ENCODE results near the gene RPS6KA2.

The RPS6KA2 gene

GRCh38 chr6:166512567-166512966 lies 114.5 kb downstream of the RPS6KA2 start:
- TF ChIP-seq ZFX (IDR thresholded peaks at IDR 0.05) (no peak), CTCF (conservative IDR thresholded peaks at IDR 0.05) (no peak)
- no peak overlapping the region for H3K27ac ChIP-seq

- TF ChIP-seq CTCF (conservative IDR thresholded peaks at IDR 0.05) (no peak), ZFX (IDR thresholded peaks at IDR 0.05) (no peak)
- H3K27ac ChIP-seq = no peak overlapping the region
These were observed 115.7 kb downstream of the RPS6KA2 start for GRCh38 chr6:166511316-166511715.

- H3K27ac ChIP-seq = no peak overlapping the region
- TF ChIP-seq ZFX (IDR thresholded peaks at IDR 0.05) (no peak), CTCF (conservative IDR thresholded peaks at IDR 0.05) (no peak)
These were observed 117.9 kb downstream of the RPS6KA2 start for GRCh38 chr6:166509193-166509592.

GRCh38 chr6:166508726-166509125 lies 118.3 kb downstream of the RPS6KA2 start:
- no peak overlapping the region for H3K27ac ChIP-seq
- no peak for TF ChIP-seq ZFX (IDR thresholded peaks at IDR 0.05)

- no peak overlapping the region for H3K27ac ChIP-seq
- TF ChIP-seq CTCF (conservative IDR thresholded peaks at IDR 0.05) (no peak), ZFX (IDR thresholded peaks at IDR 0.05) (no peak)
These were observed 119.1 kb downstream of the RPS6KA2 start for GRCh38 chr6:166507809-166508564.

GRCh38 chr6:166507380-166507779 lies 119.7 kb downstream of the RPS6KA2 start:
- TF ChIP-seq ZFX (IDR thresholded peaks at IDR 0.05) (no peak), CTCF (conservative IDR thresholded peaks at IDR 0.05) (no peak)
- no peak overlapping the region for H3K27ac ChIP-seq

GRCh38 chr6:166505133-166505905 lies 121.7 kb downstream of the RPS6KA2 start:
- no peak overlapping the region for H3K27ac ChIP-seq
- TF ChIP-seq ZFX (IDR thresholded peaks at IDR 0.05) = no peak
- no peak for TF ChIP-seq CTCF (conservative IDR thresholded peaks at IDR 0.05)

Data from C4-2B (cell line).